GM23338 (cell line): ENCODE results near the gene C1QTNF9.

ENCODE experiments used
- CTCF ChIP-seq, 2 experiments: fragments of 200-600 bp in 1 of 2; sonication (generic) in 1 of 2; conservative IDR thresholded peaks; 2 replicates each; pipeline versions ENCODE4 v1.5.1 to v1.6.1; 2016 to 2017; ENCODE audit warnings: antibody characterized with exemption in 2 of 2, low read depth in 2 of 2, mild to moderate bottlenecking in 2 of 2, moderate library complexity in 1 of 2
- EZH2 ChIP-seq: fragments of 200-600 bp; sonication (generic); IDR thresholded peaks from one replicate; pipeline ENCODE4 v1.8.0; 2017; ENCODE audit warnings: antibody characterized with exemption, mild to moderate bottlenecking, low read depth; ENCODE audit not compliant: unreplicated experiment
- EZH2phosphoT487 ChIP-seq: fragments of 200-600 bp; sonication (generic); IDR thresholded peaks from one replicate; pipeline ENCODE4 v1.8.1; 2018; ENCODE audit warnings: antibody characterized with exemption; ENCODE audit not compliant: unreplicated experiment
- JUNB ChIP-seq: IDR thresholded peaks from one replicate; pipeline ENCODE4 v1.6.1; 2016; ENCODE audit warnings: antibody characterized with exemption; ENCODE audit not compliant: unreplicated experiment
- POLR2AphosphoS5 ChIP-seq: IDR thresholded peaks from 2 replicates; pipeline ENCODE4 v1.6.1; 2016; ENCODE audit warnings: antibody characterized with exemption, low read depth
- REST ChIP-seq: IDR thresholded peaks from one replicate; pipeline ENCODE4 v1.6.1; 2018; ENCODE audit warnings: antibody characterized with exemption; ENCODE audit not compliant: unreplicated experiment
- STAT1 ChIP-seq: IDR thresholded peaks from one replicate; pipeline ENCODE4 v1.6.1; 2016; ENCODE audit warnings: antibody characterized with exemption; ENCODE audit not compliant: unreplicated experiment

- TF ChIP-seq REST: no peak
- TF ChIP-seq EZH2: no peak
- no peak for TF ChIP-seq CTCF (conservative IDR thresholded peaks at IDR 0.05; ENCODE audit: low read depth in 2 of 2)
- TF ChIP-seq EZH2phosphoT487: no peak
- no peak for TF ChIP-seq STAT1
- no peak for TF ChIP-seq POLR2AphosphoS5
- TF ChIP-seq JUNB: no peak
These were observed 31.6 kb upstream of the C1QTNF9 start for GRCh38 chr13:24277761-24278160.
